ENCODE data around the gene TRIM66.

GRCh38 chr11:8729067-8729466 is 46.6 kb upstream of the TRIM66 start:
- TF ChIP-seq CTCF (conservative IDR thresholded peaks at IDR 0.05; ENCODE audit: low read length) (no peak), EZH2phosphoT487 (IDR thresholded peaks at IDR 0.05; ENCODE audit: borderline replicate concordance, low read depth, low read length) (no peak)
